Measurements from ENCODE around the gene SND1.
"Not testable (repeated sequence)": the region's sequence is repeated elsewhere in the genome, so short reads cannot be mapped to it uniquely, and the experiment has no call there.

The SND1 gene

GRCh38 chr7:127673902-127674301 lies 21.9 kb downstream of the SND1 start:
- in situ Hi-C loops (cut with MboI; ENCODE audit: low pct_unique_long_range_greater_than_20kb, low sequenced_read_pairs, unreplicated experiment) = no loop called here
- DNase-seq (ENCODE audit: low spot score) = no peak
- no peak for TF ChIP-seq CTCF (IDR thresholded peaks at IDR 0.05; ENCODE audit: extremely low read depth, insufficient read depth, missing control alignments)

GRCh38 chr7:127674361-127674760 lies 22.4 kb downstream of the SND1 start:
- no peak for DNase-seq (ENCODE audit: low spot score)
- no peak for TF ChIP-seq CTCF (IDR thresholded peaks at IDR 0.05; ENCODE audit: extremely low read depth, insufficient read depth, missing control alignments)
- in situ Hi-C loops (cut with MboI; ENCODE audit: low pct_unique_long_range_greater_than_20kb, low sequenced_read_pairs, unreplicated experiment) = no loop called here

- in situ Hi-C loops (cut with MboI; ENCODE audit: low pct_unique_long_range_greater_than_20kb, low sequenced_read_pairs, unreplicated experiment); DNase-seq (ENCODE audit: low spot score): not testable (repeated sequence)
These were observed 22.9 kb downstream of the SND1 start for GRCh38 chr7:127674923-127675322.

GRCh38 chr7:127675721-127676120 lies 23.7 kb downstream of the SND1 start:
- TF ChIP-seq CTCF (IDR thresholded peaks at IDR 0.05; ENCODE audit: extremely low read depth, insufficient read depth, missing control alignments) = no peak
- no peak for DNase-seq (ENCODE audit: low spot score)
- in situ Hi-C loops (cut with MboI; ENCODE audit: low pct_unique_long_range_greater_than_20kb, low sequenced_read_pairs, unreplicated experiment) = no loop called here

- no peak for DNase-seq (ENCODE audit: low spot score)
- TF ChIP-seq CTCF (IDR thresholded peaks at IDR 0.05; ENCODE audit: extremely low read depth, insufficient read depth, missing control alignments) = no peak
- in situ Hi-C loops (cut with MboI; ENCODE audit: low pct_unique_long_range_greater_than_20kb, low sequenced_read_pairs, unreplicated experiment) = no loop called here
These were observed 25.6 kb downstream of the SND1 start for GRCh38 chr7:127677433-127678230.

GRCh38 chr7:127678337-127678736 lies 26.3 kb downstream of the SND1 start:
- TF ChIP-seq CTCF (IDR thresholded peaks at IDR 0.05; ENCODE audit: extremely low read depth, insufficient read depth, missing control alignments) = no peak
- DNase-seq (ENCODE audit: low spot score) = no peak
- in situ Hi-C loops (cut with MboI; ENCODE audit: low pct_unique_long_range_greater_than_20kb, low sequenced_read_pairs, unreplicated experiment) = no loop called here

- TF ChIP-seq CTCF (IDR thresholded peaks at IDR 0.05; ENCODE audit: extremely low read depth, insufficient read depth, missing control alignments) = no peak
- in situ Hi-C loops (cut with MboI; ENCODE audit: low pct_unique_long_range_greater_than_20kb, low sequenced_read_pairs, unreplicated experiment) = no loop called here
- peak; percentile 26 for DNase-seq (ENCODE audit: low spot score)
These were observed 27.0 kb downstream of the SND1 start for GRCh38 chr7:127678947-127679346.
